ENCODE data around the gene LMF1.
"Not testable (repeated sequence)": the region's sequence is repeated elsewhere in the genome, so short reads cannot be mapped to it uniquely, and the experiment has no call there.

Gene LMF1

DNA sequence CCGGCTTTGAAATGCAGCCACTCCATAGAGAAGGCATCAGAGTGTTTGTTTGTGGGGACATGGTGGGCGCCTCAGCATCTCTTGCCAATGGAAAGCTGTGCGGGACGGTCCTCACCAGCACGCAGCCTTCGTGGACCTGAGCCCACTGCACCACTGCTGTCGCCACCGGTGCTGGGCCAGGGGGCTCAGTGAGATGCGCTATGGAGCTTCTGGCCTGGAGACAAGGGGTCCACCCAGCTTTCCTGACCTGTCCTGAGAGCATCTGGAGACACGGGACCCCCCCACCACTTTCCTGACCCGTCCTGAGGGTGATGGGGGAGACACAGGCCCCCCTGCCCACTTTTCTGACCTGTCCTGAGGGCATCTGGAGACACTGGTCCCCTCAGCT, 79.4 kb downstream of the LMF1 start:
- DNase-seq = no peak

DNA sequence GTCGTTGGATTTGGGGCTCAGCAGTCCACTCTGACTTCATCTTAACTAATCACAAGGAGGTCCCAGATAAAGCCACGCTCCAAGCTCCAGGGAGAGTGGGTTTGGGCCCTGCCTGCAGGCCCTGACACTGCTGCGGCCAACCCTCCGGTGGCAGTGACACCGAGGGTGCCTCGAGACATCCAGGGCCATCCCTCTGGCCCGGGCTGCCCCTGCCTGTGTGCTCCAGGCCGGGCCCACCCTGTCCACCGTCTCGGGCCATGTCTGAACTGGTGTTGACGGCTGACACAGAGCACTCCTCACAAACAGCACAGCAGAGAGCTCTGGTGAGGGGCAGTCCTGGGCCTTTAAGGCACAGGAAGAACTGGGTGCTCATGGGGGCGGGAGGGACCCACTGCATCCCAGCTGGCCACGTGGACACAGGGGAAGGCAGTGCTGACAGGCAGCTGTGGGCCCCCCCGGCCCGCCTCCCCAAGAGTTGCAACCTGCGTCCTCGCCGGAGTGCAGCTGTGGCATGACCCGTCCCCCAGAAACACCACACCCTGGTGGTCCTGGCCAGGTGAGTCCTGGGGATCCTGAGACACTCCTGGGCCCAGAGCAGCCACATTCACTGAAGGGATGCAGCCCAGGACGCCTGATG, 80.0 kb downstream of the LMF1 start:
- DNase-seq = no peak

DNA sequence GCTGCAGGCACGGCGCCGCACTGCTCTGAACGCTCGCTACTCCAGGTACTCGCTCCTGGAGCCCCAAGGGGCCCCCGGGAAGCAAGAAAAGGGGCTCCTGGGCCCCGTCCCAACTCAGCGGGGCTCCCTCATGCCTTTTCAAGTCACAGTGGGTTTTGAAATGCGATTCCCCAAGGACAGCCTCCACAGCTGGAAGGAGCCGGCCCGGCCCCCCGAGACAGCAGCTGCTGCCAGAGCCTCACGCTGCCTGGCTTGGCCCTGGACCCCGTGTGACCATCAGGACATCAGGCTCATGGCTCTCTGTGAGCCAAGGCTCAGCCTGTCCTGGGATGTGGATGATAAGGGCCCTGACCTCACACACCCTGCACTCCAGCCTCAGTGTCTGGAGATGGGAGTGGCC, 80.6 kb downstream of the LMF1 start:
- no peak for DNase-seq

DNA sequence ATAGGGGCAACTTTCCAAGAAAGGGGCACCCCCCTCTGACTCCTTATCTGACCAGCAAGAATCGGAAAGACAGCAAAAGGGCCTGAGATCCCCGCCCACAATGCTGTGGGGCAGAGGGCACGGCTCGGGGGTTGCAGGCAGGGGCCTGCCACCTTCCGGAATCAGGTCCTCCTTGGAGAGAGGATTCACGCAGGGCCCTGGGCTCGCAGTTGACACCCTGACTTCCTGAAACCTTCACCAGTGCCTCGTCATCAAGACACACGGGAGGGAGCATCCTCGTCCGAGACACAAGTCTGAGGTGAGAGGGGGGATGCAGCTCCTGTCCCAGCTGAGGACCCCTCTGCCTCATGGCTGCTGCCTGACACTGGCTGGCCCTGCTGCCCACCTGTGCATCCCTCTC, 81.2 kb downstream of the LMF1 start:
- no peak for DNase-seq

DNA sequence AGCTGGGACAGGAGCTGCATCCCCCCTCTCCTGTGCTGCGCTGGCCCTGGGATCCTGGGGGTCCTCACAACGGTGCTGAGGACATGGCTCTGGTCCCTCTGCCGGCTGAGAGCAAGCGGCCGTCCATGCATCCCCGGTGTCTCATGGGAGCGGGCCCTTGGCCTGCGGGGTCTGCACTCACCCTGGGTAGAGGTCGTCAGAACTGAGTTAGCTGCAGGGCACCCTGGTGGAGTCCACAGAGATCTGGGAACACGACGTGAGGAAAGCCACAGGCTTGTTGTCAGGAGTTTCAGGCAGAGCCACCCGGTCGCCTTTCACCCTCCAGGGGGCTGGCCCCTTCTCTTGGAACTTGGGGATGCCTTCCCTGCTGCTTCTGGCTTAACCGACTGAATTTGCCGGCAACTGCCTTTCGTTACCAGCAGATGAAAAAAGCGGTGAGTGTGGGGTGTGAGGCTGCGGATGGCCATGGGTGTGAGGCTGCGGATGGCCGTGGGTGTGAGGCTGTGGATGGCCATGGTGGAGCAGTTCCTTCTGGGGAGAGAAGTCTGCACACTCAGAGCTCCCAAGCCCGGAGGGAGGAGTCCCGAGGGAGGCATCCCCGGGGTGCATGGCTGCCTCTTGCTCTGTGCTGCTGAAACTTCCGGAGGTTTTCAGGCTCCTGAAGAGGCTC, 81.7 kb downstream of the LMF1 start:
- no peak for DNase-seq

DNA sequence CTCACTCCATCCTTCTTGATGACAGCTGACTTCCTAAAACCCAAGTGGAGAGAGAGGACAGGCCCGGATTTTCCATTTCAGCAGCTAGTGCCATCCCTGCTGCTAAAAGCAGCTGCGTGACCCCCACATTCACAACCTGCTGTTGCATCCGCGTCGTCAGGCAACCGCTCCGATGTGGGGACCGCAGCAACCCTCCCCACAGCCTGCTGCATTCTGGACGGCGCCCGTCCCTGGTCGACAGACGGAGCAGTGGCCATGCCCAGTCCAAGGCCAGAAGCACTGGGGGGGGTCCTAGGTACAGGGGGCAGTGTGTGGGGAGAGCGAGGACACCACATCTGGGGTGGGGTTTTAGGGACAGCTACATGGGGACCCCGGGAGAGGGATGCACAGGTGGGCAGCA, 82.3 kb downstream of the LMF1 start:
- not testable (repeated sequence) for DNase-seq

DNA sequence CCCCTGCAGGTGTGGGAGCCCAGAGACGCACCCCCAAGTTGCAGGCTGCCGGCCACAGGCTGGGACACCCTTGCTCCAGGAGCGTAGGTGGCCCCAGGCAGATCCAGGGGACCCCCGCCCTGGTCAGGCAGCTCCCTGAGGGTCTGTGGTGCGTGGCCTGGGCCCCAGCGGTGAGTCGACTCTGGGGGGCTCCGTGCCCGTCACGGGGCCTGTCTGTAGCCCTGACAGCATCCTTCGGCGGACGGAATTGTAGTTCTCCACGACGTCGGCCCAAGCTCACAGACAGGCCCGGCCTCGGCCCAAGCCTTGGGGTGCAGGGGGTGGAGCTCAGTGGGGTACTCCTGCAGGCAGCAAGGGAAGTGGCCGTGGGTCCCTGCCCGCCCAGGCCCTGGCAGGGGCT, 82.9 kb downstream of the LMF1 start:
- DNase-seq = no peak

DNA sequence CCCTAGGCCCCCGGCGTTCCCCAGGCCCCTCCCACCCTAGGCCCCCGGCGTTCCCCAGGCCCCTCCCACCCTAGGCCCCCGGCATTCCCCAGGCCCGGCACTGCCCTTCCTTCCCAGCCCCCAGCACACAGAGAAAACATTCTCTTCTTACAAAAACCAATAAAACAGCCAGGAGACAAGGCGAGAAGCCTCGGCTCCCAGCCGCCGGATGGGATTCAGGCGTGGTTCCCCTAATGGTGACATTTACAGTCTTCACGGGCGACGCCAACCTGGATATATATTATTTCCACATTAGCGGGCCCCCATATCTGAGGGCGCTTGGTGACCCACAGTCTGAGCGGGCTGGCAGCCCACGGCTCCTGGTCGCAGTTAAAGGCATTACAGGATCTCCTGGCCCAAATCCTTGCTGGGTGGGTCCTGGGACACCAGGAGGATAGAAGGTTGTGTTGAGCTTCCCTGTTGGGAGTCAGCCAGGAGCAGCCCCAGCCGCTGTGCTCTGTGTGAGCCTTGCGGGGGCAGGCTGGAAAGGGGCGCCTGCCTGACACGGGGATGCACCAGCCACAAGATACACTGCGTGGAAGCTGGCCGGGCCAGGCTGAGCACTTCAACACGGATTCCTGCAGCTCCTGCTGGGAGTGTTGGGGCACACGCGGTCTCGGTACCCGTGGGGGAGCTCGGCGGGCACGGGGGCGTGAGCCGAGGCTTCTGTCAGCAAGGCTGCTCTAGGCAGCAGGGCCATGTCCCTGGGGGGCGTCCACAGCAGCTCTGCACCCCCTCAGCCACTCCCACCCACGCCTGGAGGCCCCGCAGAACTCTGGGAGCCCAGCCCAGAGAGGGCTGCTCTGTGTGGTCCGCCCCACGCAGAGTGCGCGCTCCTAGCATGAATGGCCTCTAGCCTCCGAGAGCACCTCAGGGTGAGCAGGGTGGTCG, 83.7 kb downstream of the LMF1 start:
- DNase-seq = no peak

DNA sequence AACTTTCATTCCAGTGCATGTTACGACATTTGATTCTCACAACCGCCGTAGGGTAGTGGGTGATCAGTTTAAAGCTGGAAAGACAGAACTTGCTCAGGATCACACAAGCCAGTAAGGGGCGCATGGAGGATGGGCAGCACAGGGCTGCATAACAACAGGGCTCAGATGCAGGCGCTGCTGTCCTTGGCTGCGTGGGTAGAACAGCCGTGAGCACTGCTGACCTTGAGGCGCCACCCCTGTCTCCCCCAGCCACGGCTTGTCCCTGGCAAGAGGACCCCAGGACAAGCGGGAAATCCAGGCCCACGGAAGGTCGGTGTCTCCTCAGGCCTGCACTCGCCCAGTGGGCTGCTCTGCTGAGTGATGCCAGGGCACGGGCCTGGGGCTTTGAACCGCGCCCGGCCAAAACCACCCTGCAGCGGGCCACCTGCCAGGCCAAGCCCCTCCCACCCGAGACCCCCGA, 84.7 kb downstream of the LMF1 start:
- no peak for DNase-seq

DNA sequence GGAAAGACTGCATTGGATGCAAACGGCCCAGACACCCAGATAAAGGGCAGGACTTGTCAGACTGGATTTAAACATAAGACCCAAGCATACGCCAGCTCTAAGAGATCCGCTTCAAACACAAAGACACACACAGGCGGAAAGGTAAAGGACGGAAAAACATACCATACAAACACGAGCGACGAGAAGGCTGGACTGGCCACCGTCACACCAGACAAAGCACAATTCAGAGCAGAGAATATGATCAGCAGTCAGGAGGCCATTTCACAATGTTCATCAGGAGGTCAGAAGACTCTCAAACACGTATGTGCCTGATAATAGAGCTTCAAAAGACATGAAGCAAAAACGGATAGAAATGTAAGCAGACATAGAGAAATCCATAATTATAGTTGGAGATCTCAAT, 85.4 kb downstream of the LMF1 start:
- DNase-seq = no peak

DNA sequence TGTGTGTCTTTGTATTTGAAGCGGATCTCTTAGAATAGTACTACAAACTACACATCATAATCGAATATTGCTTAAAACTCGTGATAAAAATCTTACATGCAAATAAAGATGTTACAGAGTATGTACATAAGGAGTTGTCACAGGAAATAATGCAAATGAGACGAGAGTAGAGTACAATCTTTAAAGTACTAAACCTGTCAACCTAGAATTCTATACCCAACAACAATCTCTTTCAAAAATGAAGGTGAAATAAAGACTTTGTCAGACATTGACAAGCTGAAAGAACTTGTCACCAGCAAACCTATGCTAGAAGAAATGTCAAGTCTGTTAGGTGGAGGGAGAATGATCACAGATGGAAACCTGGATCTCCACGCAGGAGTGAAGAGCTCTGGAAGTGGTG, 86.6 kb downstream of the LMF1 start:
- no peak for DNase-seq

DNA sequence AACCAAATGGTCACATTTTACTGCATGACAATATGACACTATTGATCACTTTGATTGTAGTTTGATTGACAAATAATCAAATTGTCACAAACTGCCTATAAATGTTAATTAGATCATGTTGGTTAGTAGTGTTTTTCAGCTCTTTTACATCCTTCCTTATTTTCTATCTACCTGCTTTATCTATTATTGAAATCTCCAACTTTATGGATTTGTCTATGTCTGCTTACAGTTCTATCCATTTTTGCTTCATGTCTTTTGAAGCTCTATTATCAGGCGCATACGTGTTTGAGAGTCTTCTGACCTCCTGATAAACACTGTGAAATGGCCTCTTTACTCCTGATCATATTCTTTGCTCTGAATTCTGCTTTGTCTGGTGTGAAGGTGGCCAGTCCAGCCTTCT, 87.0 kb downstream of the LMF1 start:
- DNase-seq = no peak

DNA sequence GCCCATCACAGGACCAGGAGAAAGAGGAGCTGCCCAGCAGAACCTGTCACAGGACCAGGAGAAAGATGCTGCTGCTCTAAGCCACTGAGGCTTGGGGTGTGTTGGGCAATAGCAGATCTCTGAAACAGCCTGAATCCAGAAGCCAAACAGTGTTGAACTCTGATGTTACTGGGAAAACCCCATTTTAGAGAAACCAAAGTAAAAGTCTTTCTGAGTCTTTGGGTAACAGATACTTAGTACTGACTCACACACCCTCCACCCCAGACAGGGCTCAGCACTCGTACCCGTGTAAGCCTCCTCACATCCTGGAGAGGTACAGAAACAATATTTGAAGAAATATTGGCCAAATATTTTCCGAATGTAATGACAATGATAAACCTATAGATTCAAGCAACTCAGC, 87.4 kb downstream of the LMF1 start:
- no peak for DNase-seq

DNA sequence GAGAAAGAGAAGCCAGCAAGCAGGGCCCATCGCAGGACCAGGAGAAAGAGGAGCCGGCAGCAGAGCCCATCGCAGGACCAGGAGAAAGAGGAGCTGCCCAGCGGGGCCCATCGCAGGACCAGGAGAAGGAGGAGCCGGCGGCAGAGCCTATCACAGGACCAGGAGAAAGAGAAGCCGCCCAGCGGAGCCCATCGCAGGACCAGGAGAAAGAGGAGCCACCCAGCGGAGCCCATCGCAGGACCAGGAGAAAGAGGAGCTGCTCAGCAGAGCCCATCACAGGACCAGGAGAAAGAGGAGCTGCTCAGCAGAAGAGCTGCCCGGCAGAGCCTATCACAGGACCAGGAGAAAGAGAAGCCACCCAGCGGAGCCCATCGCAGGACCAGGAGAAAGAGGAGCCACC, 88.1 kb downstream of the LMF1 start:
- not testable (repeated sequence) for DNase-seq

DNA sequence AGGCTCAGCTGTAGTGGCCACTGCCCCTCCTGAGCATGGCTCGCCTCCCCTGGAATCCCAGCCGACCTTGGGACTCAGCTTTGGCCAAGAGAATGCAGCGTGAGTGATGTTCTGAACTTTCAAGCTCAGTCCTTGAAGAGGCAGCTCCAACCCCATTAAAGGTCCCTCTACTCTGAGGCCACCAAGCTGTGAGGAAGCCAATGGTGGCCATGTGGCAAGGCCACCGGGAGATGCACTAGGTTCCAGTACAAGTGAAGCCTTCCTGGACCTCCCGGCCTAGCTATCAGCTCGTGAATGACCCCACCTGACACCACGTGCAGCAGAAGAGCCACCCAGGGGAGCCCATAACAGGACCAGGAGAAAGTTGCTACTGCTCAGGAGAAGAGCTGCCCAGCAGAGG, 88.5 kb downstream of the LMF1 start:
- no peak for DNase-seq

DNA sequence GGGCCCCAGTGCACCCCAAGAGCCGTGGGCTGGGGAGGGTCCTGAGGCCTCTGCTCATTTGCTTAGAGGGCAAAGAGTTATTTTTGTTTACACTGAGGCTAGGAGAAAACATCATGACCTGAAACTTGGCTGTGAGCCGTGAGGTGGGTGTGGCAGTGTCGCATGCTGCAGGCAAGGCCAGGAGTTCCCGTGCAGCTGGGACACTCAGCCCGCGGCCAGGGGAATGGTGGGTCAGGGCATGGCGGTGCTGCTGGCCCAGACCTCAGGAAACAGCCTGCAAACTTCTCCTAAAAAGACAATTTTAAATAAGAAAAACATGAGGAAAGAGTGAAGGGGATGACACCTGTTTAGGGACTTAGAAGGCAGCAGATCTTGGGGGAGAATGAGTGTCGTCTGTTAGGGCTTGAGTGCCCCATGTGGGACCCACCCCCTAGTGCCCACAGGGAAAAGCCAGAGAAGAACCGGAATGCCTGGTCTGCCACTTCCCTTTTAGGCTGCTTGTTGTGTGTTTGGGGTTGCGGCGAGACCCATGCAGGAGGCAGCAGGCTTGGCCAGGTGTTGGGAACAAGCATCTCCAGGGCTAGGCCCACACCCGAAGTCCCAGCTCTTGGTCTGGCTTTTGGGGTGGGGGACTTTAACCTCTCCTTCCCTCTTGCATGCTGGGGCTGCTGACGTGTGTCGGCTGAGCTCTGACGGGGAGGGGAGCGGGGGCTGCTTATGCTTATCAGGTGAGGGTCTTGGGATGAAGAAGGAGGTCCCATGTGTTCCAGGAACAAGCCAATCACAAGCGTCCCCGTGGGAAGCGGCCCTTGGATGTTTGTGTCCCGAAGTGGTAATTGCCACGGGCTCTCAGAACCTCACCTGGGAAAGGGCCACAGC, 89.3 kb downstream of the LMF1 start:
- DNase-seq = no peak

DNA sequence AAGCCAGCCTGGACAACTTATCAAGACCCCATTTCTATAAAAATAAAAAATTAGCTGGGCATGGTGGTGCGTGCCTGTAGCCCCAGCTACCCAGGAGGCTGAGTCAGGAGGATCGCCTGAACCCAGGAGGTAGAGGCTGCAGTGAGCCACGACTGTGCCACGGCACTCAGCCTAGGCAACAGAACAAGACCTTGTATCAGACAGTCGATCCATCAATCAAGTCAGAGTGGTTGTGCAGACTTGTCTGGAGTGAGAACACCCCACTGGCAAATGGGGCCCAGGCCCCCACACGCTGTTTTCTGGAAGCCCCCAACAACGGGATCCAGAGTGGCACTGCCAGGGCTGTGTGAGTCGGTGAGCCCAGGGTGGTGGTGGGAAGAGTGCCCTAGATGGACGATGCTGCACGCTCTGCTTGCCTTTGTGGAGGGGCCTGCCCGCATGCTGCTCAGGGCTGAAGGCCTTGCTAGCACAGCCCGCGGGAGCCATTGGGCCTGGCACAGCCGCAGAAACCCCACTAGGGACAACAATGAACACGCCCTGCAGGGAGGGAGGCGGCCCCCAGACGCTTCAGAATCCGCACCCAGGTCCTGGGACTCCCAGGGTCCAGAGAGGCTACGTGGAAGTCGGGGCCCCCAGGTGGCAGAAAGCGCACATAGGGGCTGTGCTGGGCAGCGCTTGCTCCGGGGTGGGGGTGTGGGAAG, 90.2 kb downstream of the LMF1 start:
- DNase-seq = no peak

DNA sequence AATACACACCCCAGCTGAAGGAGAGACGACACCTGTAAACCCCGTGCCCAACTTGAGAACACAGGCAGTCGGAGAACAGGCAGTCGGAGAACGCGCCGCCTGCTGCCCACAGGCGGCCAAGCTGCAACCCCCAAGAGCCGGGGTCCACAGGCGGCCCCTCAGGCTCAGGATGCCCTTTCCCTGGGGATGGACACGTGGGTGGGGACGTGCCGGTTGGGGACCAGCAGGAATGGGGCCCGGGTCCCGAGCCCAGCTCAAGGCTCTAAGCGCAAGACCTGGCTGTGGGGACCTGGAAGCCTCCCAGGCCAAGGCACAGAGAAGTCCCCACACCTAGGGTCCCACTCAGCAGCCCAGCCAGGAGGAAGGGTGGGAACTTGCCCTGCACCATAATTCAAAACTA, 90.8 kb downstream of the LMF1 start:
- no peak for DNase-seq

DNA sequence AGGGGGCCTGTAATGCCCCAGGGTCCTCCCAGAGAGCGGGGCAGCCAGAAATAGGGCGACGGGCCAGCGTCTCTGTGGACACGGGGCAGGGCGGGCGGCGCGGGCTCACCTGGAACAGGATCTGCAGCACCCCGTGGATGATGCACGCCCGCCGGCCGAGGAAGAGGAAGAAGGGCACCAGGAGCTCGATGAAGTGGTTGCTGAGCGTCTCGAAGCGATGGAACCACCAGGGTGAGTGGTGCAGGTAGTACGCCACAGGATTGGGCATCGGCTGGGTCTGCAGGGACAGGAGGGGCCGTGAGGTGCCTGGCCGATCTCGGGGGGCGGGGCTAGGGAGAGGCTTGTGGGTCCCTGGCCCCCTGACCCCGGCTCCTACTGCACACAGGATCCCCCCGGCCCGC, 91.3 kb downstream of the LMF1 start:
- DNase-seq = no peak

DNA sequence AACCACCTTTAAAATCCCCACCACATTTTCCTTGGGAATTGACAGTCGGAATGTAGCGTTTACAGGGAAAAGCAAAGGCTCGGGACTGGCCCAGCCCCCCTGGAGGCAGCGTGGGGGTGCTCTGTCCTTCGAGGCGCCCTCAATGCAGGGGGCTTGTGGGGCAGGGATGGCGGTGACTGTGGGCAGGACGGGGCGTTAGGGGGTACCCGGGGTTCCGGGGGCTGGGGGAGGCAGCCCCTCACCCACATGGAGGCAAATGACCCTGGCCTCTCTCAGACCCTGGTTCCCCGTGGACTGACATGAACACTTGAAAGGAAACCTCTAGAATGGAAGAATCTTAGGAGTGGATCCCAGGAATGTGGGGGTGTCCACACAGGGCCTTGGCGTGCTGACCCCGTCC, 91.9 kb downstream of the LMF1 start:
- no peak for DNase-seq

DNA sequence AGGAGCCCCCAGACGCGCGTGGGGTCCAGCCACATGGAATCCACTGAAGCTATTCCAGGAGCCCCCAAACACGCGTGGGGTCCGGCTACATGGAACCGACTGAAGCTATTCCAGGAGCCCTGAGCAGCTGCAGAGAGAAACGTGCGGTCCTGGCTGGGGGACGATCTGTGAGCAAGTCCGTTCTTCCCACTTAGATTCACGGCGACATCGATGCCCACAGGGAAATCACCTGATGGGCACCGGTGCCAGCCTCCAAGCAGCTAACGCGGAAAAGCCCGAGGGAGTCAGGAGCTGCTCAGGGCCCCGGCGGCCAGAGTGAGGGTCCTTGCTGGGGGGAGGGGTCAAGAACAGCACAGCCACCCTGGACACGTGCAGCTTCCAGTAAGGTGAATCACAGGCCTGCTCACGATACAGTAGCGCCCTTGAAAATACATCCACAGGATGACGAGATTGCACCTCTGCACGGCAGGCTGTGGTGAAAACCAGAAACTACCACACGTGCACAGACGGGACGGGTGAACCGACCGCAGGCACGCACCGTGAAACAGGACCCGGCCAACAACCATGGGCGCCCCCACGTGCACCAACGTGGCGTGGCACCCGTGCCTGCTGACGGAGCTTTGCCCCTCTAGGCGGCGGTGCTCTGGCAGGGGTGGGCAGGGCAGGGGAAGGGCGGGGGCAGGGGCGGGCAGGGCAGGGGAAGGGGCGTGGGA, 92.6 kb downstream of the LMF1 start:
- DNase-seq = no peak
